ENCODE data around the gene VAT1L.

VAT1L gene

DNA sequence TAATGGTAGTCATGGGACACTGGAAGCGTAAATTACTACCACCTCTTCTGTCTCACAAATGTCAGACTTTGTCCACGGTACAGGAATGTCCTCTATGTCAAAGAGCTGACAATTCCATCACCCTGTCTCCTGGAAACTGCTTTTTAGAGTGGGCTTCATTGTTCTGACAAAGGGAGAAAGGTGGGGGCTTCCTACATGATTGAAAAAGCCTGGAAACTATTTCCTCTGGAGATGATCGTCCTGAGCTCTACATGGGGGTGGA is 53.1 kb downstream of the VAT1L start:
- no peak overlapping the region for H3K27ac ChIP-seq
- TF ChIP-seq, protein P1, sequence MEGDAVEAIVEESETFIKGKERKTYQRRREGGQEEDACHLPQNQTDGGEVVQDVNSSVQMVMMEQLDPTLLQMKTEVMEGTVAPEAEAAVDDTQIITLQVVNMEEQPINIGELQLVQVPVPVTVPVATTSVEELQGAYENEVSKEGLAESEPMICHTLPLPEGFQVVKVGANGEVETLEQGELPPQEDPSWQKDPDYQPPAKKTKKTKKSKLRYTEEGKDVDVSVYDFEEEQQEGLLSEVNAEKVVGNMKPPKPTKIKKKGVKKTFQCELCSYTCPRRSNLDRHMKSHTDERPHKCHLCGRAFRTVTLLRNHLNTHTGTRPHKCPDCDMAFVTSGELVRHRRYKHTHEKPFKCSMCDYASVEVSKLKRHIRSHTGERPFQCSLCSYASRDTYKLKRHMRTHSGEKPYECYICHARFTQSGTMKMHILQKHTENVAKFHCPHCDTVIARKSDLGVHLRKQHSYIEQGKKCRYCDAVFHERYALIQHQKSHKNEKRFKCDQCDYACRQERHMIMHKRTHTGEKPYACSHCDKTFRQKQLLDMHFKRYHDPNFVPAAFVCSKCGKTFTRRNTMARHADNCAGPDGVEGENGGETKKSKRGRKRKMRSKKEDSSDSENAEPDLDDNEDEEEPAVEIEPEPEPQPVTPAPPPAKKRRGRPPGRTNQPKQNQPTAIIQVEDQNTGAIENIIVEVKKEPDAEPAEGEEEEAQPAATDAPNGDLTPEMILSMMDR (IDR thresholded peaks at IDR 0.05), result no peak
- TF ChIP-seq ZFX (IDR thresholded peaks at IDR 0.05; ENCODE audit: borderline replicate concordance), result no peak

DNA sequence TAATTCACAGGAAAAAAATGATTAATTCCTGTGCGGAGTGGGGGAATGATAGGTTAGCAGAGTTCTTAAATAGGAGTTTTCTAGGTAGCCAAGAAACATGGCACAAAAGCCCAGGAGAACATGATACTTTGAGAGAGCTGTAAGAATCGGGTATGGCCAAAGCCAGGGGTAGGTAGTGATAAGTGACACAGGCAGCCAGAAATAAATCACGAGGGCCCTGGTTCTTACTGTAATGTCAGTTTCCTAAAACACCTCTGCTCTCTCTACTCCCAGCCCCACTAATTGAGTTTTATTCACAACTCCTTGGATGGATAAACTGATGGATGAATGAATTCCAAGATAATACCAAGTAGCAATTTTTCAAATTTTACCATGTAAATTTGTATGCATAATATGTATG is 54.1 kb downstream of the VAT1L start:
- H3K27ac ChIP-seq, result no peak overlapping the region
- TF ChIP-seq, protein P1 (IDR thresholded peaks at IDR 0.05), result no peak

DNA sequence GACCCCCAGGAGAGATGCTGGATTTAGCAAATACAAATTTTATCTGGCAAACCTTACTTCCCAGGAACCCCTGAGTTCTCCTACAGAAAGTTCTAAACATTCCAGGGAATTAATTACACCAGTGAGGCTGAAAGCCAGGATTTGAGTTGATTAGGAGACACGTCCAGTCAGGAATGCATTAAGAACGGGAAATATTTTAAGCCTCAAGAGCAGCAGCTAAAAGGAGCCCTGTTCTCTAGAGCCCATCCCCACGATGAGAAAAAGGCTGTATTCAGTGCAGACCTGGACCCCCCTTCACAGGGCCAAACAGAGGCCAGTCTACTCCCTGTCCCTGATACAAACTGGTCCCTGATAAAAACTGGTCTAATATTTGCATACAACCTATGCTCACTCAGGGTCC is 55.0 kb downstream of the VAT1L start:
- no peak overlapping the region for H3K27ac ChIP-seq
- no peak for TF ChIP-seq ZFX (IDR thresholded peaks at IDR 0.05; ENCODE audit: borderline replicate concordance)
- TF ChIP-seq, protein P1 (IDR thresholded peaks at IDR 0.05), result no peak

DNA sequence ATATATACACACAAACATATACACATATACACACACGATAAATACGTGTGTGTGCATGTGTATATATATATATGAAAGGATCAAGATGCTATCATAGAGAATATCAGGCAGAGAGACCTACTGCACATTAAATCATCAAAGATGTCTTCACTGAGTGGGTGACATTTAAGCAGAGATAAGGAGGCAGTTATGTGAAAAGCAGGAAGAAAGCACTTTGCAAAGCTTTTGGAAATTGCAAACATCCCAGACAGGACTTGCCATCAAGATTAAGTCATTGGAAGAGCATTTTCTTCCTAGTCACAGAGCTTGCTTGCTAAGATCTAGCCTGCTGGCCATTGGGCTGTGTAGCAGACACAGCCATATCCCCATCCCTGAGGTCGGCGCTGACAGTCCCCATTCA is 56.4 kb downstream of the VAT1L start:
- TF ChIP-seq ZFX (IDR thresholded peaks at IDR 0.05; ENCODE audit: borderline replicate concordance), result no peak
- TF ChIP-seq, protein P1 (IDR thresholded peaks at IDR 0.05), result no peak
- H3K27ac ChIP-seq, result no peak overlapping the region

DNA sequence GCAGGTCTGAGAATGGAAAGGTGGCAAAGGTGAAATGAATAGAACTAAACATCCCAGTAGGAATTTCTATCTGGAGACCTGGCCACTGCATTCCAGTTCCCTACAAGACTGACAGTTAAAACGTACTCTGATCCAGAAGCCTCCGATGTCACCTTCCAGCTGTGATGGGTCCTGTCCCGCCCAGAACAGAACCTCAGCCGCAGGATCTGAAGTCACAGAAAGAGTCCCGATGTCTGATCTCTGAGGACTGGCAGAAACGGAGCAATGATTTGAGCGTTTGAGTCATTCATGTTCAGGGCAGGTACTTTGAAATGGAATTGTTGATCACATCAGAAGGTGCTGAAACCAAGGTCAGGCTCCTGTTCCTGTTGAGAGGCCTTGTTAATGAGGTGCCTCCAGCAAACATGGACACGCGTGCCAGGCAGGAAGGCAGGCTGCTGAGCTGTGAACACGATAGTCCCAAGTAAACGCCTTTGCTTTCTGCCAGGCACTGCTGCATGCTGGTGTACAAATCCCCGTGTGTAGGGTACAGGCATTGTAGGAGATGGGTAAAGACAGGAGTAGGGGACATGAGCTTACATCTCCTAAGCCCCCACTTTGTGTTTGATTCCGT is 61.4 kb downstream of the VAT1L start:
- no peak overlapping the region for H3K27ac ChIP-seq
- TF ChIP-seq ZFX (IDR thresholded peaks at IDR 0.05; ENCODE audit: borderline replicate concordance), result no peak
- TF ChIP-seq, protein P1 (IDR thresholded peaks at IDR 0.05), result no peak

DNA sequence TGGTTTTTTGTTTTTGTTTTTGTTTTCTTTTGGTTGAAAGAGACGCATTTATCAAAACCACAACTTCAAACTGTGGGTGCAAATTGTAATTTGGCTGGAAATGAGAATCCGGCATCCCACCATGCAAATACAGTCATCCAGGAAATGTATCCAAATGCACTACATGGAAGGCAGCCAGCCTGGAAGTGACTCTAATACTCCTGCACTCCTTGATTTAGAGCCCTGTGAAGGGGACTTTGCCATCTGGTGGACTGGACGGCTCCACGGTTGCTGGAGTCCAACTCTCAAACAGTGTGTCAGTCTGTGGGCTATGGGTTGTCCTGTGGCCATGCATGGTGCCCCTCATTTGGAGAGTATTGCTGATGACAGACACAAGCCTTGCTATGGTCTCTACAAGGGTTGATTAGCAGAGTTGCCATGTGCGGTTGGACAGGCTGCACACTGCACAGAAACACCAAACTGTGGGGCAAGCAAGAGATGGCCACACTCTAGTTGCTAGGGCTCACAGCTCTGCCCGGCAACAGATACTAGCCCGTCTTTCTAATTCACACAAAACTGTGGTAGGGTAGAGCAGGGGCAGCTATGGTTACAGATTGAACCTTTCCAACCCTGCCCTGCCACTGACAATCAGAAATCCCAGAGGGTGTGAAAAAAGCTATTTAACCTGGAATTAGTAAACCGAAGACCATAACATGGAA is 62.4 kb downstream of the VAT1L start:
- TF ChIP-seq, protein P1 (IDR thresholded peaks at IDR 0.05), result no peak
- TF ChIP-seq ZFX (IDR thresholded peaks at IDR 0.05; ENCODE audit: borderline replicate concordance), result no peak
- H3K27ac ChIP-seq, result no peak overlapping the region

DNA sequence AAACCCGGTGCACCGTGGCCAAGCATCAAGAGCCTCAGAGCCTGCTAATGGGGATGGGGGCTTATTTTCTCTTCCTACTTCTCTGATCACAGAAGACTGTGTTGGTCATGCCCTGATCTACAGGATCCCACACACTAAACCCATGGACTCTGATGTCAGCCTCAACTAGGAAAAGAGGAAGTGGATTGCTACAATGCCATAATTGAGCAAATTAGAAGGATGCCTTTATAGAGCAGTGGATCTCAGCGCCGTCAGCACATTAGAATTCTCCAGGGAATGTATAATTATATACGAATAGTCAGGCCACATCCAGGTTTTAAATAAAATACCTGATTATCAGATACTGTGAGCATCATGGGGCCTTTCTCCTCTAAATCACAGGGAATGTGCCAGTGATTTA is 64.8 kb downstream of the VAT1L start:
- H3K27ac ChIP-seq, result no peak overlapping the region
- TF ChIP-seq, protein P1 (IDR thresholded peaks at IDR 0.05), result no peak
- no peak for TF ChIP-seq ZFX (IDR thresholded peaks at IDR 0.05; ENCODE audit: borderline replicate concordance)

Data from 22Rv1 (cell line).